Activated naive CD8-positive, alpha-beta T cell treated with anti-CD3 and anti-CD28 coated beads, Interleukin-2, amount 10 ng/mL, durations not matched to agents 7 days and 5 days (primary cell): ENCODE results near the gene PLCG1. TPM values are rescaled to one million over a fixed set of nuclear protein-coding genes. Genes with fewer than 3 reads are reported as not detected.
A peak's percentile ranks its signal among the peaks of the same experiment; 100 is the strongest.

Source experiments
- ATAC-seq: fragments of 150-1000 bp; cut with Tn5 transposase; one replicate; pipeline ENCODE4 v1.10.0; 2021; ENCODE audit warnings: low read depth, moderate library complexity
- POLR2A ChIA-PET: fragments of 350-600 bp; sonication (Branson Sonifier 250); formaldehyde crosslinking; loops from one replicate; lab custom pipeline; 2021; ENCODE audit warnings: antibody characterized with exemption; lab: Charles Lee
- DNase-seq: peaks from one replicate; pipeline ENCODE4 v3.0.0; 2021
- H3K27ac Mint-ChIP-seq: one replicate; pipeline ENCODE4 v1.8.0; 2022; ENCODE audit warnings: mild to moderate bottlenecking, mixed read lengths
- H3K27me3 Mint-ChIP-seq: one replicate; pipeline ENCODE4 v1.8.0; 2022; ENCODE audit warnings: mild to moderate bottlenecking, moderate library complexity, mixed read lengths
- H3K36me3 Mint-ChIP-seq: one replicate; pipeline ENCODE4 v1.8.0; 2021; ENCODE audit warnings: mild to moderate bottlenecking, mixed read lengths
- H3K4me1 Mint-ChIP-seq: one replicate; pipeline ENCODE4 v1.8.0; 2021; ENCODE audit warnings: mixed read lengths
- H3K4me3 Mint-ChIP-seq: one replicate; pipeline ENCODE4 v1.8.0; 2022; ENCODE audit warnings: mild to moderate bottlenecking, moderate library complexity, mixed read lengths
- H3K9me3 Mint-ChIP-seq: one replicate; pipeline ENCODE4 v1.8.0; 2021; ENCODE audit warnings: mixed read lengths
- total RNA-seq, 2 experiments: library from RNA; stranded (reverse); gene quantifications; one replicate each; pipeline ENCODE4 v1.2.3, GENCODE V29; 2021

Gene PLCG1
- total RNA-seq, 2 experiments from 2014 or later, result 419 to 425 TPM

DNA sequence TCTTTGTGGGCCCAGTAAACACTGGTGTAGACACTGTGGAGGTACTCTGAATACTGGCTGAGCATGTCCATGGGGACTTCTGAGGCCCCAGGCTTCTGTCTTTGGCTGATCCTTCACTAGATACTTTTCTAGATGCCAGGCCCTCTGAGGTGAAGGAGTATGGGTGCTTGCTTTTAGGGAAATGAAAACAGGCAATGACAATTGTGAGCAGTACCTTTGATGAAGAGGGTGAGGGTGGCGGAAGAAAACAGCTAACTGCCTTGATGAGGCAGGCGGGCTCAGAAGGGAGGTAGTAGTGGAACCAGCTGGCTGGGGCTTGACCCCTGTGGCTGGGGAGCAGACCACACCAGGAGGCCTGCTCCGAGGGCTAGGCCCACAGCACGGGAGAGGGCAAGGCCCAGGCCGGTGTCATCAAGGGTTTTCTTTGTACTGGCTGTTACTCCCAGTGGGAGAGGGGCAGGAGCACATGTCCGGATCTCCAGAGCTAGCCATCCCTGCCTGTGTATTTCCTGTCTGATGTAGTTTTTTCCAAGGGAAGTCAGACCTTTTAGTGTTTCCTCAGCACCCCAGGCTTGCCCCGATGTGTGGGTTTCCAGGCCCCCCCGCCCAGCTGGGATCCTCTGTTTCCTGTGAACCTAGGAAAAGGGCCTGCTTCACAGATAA lies 3.9 kb downstream of the PLCG1 start:
- POLR2A ChIA-PET, result interaction anchor here (0.6 to 17.2 kb wide), 9 partner anchors 9 to 100 kb away, joined by 3 to 505 read pairs (median 3); no protein-coding TSS in a partner anchor
- peaks cover 26% of the 10 kb centered on the region for H3K36me3 Mint-ChIP-seq
- peak; percentile 48 for DNase-seq
- peak overlapping the region; percentile 91 for H3K27ac Mint-ChIP-seq
- peaks cover 67% of the 10 kb centered on the region for H3K4me1 Mint-ChIP-seq
- no peaks in the 10 kb centered on the region for H3K9me3 Mint-ChIP-seq
- H3K4me3 Mint-ChIP-seq, result peak overlapping the region; percentile 85
- no peaks in the 10 kb centered on the region for H3K27me3 Mint-ChIP-seq
- ATAC-seq, result no peak

DNA sequence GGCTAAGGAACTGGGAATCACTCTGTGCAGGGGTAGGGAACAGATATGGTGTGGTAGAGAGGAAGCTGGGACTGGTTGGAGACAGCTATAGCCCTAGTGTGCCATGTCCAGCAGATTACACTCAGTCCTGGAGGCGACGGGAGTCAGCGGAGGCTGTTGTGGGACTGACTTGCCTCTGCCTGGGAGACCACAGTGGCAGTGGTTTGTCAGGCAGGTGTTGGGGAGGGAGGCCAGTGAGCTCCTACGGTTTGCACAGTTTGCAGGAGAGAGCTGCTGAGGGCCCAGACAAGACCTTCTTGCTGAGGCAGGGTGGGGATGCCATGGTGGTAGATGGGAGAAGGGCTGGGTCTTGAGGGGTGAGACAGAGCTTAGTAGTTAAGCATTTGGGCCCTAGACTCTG lies 4.9 kb downstream of the PLCG1 start:
- no peaks in the 10 kb centered on the region for H3K9me3 Mint-ChIP-seq
- no peak for ATAC-seq
- peaks cover 33% of the 10 kb centered on the region for H3K36me3 Mint-ChIP-seq
- no peaks in the 10 kb centered on the region for H3K27me3 Mint-ChIP-seq
- peak overlapping the region; percentile 85 for H3K4me3 Mint-ChIP-seq
- H3K4me1 Mint-ChIP-seq, result peaks cover 75% of the 10 kb centered on the region
- peak overlapping the region; percentile 91 for H3K27ac Mint-ChIP-seq
- peak; percentile 53 for DNase-seq
- POLR2A ChIA-PET, result interaction anchor here (1.1 to 17.2 kb wide), 5 partner anchors 14 to 151 kb away, joined by 3 to 505 read pairs (median 3); no protein-coding TSS in a partner anchor

DNA sequence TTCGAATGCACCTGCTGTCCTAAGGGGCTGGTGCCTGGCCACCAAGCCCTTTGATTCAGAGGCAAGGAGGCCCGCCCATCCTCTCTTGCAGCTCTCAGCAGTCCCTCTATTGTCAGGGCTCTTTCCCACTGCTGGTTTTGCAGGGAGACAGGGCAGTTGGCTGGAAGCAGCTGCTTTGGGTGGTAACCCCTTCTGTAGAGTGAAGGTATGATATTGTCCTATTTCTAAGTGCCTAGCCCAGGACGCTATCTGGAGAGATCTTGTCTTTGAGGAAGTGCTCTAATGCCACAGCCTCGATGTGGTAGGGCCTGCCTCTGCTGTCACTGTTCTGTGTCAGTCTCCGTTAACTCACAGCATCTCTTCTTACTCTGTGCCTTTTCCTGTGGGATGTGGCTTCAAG lies 5.6 kb downstream of the PLCG1 start:
- POLR2A ChIA-PET, result interaction anchor here (1.1 to 17.2 kb wide), 5 partner anchors 13 to 152 kb away, joined by 3 to 505 read pairs (median 3); no protein-coding TSS in a partner anchor
- peak; percentile 59 for ATAC-seq
- peak overlapping the region; percentile 91 for H3K27ac Mint-ChIP-seq
- no peaks in the 10 kb centered on the region for H3K9me3 Mint-ChIP-seq
- peaks cover 34% of the 10 kb centered on the region for H3K36me3 Mint-ChIP-seq
- DNase-seq, result peak; percentile 59
- H3K27me3 Mint-ChIP-seq, result no peaks in the 10 kb centered on the region
- peak overlapping the region; percentile 85 for H3K4me3 Mint-ChIP-seq
- H3K4me1 Mint-ChIP-seq, result peaks cover 82% of the 10 kb centered on the region

DNA sequence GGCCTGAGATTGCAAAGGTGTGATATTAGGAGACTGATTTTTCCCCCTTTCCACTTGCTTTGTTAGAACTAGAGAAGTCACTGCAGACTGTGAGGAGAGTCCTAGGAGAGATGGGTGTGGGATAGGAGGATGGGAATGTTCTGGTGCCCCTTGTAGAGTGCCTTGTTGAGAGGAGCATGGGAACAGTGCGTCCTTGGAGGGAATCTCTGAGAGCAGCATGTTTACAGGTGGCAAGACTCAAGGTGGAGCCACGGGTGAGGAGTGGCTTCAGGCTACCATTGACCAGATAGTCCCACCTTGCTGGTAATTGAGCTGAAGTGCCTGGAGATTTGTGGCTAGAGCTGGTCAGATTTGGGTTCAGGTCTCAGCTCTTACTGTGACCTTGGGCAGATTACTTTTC lies 6.0 kb downstream of the PLCG1 start:
- ATAC-seq, result no peak
- DNase-seq, result peak; percentile 22
- POLR2A ChIA-PET, result interaction anchor here (0.7 to 17.2 kb wide), 4 partner anchors 8 to 89 kb away, joined by 3 to 505 read pairs (median 4); no protein-coding TSS in a partner anchor
- Mint-ChIP-seq H3K4me3 (peak overlapping the region; percentile 85), H3K4me1 (peaks cover 86% of the 10 kb centered on the region), H3K36me3 (peaks cover 34% of the 10 kb centered on the region), H3K9me3 (no peaks in the 10 kb centered on the region), H3K27me3 (no peaks in the 10 kb centered on the region), H3K27ac (peak overlapping the region; percentile 91)

DNA sequence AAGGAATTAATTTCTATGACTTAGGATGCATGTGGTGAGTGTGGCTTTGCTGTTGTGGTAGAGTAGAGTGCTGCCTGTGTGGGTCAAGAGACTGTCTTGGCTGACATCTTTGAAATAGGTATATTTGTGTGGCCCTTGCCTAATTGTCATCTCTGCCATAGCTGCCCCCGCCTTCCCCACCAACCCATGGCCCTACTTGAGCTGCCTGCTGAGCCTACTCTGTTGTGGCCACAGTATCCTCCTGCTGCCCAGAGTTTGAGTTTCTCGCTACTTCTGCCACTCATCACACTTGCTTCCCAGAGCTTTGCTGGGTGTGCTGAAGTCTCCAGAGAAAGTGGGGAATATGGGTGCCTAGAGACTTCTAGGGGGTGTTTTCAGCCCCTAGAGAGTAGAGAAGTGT lies 8.0 kb downstream of the PLCG1 start:
- POLR2A ChIA-PET, result interaction anchor here (1.5 to 17.2 kb wide), 2 partner anchors 9 to 11 kb away, joined by 4 to 505 read pairs; partner anchors contain the start of gene PLCG1
- Mint-ChIP-seq H3K27me3 (no peaks in the 10 kb centered on the region), H3K36me3 (peaks cover 31% of the 10 kb centered on the region), H3K4me3 (peak overlapping the region; percentile 85), H3K27ac (peak overlapping the region; percentile 91), H3K9me3 (no peaks in the 10 kb centered on the region), H3K4me1 (peaks cover 91% of the 10 kb centered on the region)
- ATAC-seq, result no peak
- DNase-seq, result peak; percentile 26

DNA sequence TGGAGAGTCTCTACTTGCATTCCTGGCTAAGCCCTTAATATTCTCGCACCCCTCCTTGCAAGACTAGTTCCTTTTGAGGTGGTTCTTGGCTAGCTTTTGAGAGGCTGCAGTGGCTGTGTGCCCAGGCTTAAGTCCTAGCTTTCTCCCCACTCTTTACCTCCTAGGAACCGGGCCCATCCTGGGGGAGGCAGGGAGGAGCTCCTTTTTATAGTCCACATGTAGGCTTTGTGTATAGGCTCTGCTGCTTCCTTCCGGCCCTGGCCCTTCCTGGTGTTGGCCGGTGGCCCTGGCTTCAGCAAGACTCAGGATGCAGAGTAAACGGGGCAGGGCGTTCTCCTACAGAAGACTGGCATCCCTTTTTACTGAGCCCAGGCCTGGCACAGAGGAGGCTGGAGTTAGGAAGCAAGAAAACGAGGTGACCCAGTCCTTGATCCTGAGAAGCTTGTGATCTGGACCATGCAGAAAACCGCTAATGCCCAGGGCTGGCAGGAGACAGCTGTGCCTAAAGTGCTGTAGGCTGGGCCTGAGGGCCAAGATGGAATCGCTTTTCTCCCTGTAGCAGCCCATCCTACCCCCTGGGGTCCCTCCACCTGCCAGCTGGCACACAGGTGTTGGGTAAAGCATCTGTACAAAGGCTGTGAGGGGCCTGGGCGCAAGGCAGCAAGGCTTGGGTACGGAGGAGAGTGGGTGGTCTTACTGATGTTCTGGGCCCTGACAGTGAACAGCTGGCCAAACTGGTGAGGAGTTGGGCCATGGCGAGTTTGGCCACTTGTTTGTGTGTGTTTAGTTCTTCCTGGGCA lies 8.7 kb downstream of the PLCG1 start:
- Mint-ChIP-seq H3K4me1 (peaks cover 91% of the 10 kb centered on the region), H3K9me3 (no peaks in the 10 kb centered on the region), H3K36me3 (peaks cover 30% of the 10 kb centered on the region), H3K27me3 (no peaks in the 10 kb centered on the region), H3K27ac (peak overlapping the region; percentile 91), H3K4me3 (peak overlapping the region; percentile 85)
- DNase-seq (peak; percentile 30), ATAC-seq (no peak)
- POLR2A ChIA-PET, result interaction anchor here (0.8 to 17.2 kb wide), 3 partner anchors 8 to 10 kb away, joined by 3 to 505 read pairs (median 4); partner anchors contain the start of gene PLCG1

DNA sequence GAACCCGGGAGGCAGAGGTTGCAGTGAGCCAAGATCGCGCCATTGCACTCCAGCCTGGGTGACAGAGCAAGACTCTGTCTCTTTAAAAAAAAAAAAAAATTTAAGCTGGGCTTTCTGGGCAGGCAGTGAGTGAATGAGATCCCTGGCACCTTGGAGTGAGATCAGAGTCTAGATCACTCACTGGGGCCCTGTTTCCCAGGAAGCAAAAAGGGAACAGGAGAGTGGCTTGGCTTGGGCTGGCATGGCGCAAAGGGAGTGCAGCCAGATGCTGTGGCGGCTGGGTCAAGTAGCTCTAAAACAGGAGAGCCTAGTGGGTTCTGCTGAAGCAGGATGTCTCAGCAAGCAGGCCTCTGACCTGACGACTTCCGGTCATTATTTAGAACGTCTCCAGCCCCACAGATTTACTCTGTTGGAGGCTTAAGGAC lies 10.4 kb downstream of the PLCG1 start:
- peak overlapping the region; percentile 91 for H3K27ac Mint-ChIP-seq
- H3K27me3 Mint-ChIP-seq, result no peaks in the 10 kb centered on the region
- no peak for ATAC-seq
- POLR2A ChIA-PET, result interaction anchor here (0.6 to 17.2 kb wide), 5 partner anchors 8 to 170 kb away, joined by 3 to 505 read pairs (median 4); partner anchors contain the start of genes PLCG1 and ZHX3
- peak overlapping the region; percentile 85 for H3K4me3 Mint-ChIP-seq
- DNase-seq, result no peak
- peaks cover 33% of the 10 kb centered on the region for H3K36me3 Mint-ChIP-seq
- H3K9me3 Mint-ChIP-seq, result no peaks in the 10 kb centered on the region
- peaks cover 93% of the 10 kb centered on the region for H3K4me1 Mint-ChIP-seq

DNA sequence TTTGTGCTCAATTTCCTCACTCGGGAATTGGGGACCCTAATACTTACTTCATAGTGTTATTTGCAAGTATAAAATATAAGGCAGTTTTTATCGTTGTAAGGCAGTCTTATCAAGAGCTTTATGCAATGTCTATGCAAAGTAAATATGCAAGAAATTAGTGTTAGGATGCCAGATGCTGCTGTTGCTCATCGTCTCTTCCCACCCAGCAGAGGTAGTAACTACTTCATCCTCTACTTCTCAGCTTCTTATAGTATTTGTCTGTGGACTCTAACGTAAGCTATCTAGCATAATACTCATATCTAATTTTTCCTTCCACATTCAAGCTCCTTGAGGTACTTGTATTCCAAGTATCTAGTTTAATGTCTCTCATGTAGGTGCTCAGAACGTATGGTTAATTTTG lies 11.6 kb downstream of the PLCG1 start:
- POLR2A ChIA-PET, result interaction anchor here (15.7 to 17.2 kb wide), 2 partner anchors 7 kb away, joined by 505 read pairs; partner anchors contain the start of gene PLCG1
- peak overlapping the region; percentile 14 for H3K4me3 Mint-ChIP-seq

DNA sequence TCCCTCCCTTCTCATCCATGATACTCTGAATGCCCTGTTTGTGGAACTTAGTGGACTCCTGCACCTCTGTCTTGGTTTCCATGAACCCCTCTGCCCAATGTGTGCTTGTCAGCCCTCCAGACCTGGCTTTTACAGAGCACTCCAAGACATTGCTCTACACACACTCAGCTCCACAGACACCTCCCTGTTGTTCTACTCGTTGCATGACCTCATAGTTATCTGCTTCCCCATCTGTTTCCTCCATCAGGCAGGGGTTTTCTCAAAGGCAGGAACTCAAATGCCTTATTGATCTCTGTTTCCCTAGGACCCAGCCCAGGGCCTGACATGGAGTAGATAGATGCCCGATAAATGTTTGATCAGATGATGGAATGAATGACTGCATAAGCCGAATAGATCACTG lies 13.3 kb downstream of the PLCG1 start:
- no peak for DNase-seq
- ATAC-seq, result peak; percentile 54
- POLR2A ChIA-PET, result interaction anchor here (15.7 to 17.2 kb wide), 2 partner anchors 6 to 9 kb away, joined by 505 read pairs; partner anchors contain the start of gene PLCG1

More for the DNA sequence above, 11.6 kb downstream of the PLCG1 start:
- DNase-seq (no peak), ATAC-seq (no peak)
- Mint-ChIP-seq H3K9me3 (no peaks in the 10 kb centered on the region), H3K27me3 (no peaks in the 10 kb centered on the region), H3K4me1 (peaks cover 89% of the 10 kb centered on the region), H3K27ac (peak overlapping the region; percentile 70), H3K36me3 (peaks cover 31% of the 10 kb centered on the region)

DNA sequence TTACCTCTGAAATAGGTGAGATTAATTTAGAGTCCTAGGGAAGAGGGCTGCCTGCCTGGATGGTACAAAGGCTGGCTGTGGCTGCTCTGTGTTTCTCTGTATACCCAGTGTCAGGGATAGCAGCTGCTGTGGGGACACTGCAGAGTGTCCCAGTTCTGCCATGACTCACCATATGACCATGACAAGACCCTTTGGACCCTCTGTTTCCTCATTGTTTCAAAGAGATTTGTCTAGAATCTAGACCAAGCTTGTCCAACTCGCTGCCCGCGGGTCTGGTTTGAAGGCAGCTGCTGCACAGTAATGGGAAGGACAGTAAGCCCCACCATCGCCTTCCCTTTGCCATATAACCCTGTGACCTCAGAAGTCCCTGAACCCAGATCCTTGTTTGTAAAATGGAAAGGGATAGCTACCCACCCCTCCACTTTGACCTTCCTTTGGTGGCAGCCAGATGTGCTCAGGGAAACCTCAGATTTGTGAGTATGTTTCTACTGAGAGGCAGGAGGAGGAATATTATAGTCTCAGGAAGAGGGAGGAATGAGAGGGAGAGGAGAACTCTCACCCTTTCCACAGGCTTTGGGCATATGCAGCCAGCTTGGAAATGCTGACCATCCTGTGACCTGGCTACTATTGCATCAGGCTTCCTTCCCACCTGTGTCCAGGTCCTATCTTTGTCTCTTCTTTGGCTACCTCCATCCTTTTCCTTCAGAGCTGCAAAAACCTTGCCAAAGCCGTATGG lies 14.0 kb downstream of the PLCG1 start:
- H3K4me3 Mint-ChIP-seq, result peak overlapping the region; percentile 79
- peak overlapping the region; percentile 97 for H3K27ac Mint-ChIP-seq
- ATAC-seq (no peak), DNase-seq (no peak)
- no peaks in the 10 kb centered on the region for H3K9me3 Mint-ChIP-seq
- POLR2A ChIA-PET, result interaction anchor here (0.6 to 15.7 kb wide), 2 partner anchors 9 to 28 kb away, joined by 3 to 505 read pairs; partner anchors contain the start of gene PLCG1
- H3K27me3 Mint-ChIP-seq, result no peaks in the 10 kb centered on the region
- peaks cover 29% of the 10 kb centered on the region for H3K36me3 Mint-ChIP-seq
- peaks cover 90% of the 10 kb centered on the region for H3K4me1 Mint-ChIP-seq

More for the DNA sequence above, 13.3 kb downstream of the PLCG1 start:
- Mint-ChIP-seq H3K9me3 (no peaks in the 10 kb centered on the region), H3K4me3 (peak overlapping the region; percentile 79), H3K4me1 (peaks cover 89% of the 10 kb centered on the region), H3K36me3 (peaks cover 30% of the 10 kb centered on the region), H3K27ac (peak overlapping the region; percentile 97), H3K27me3 (no peaks in the 10 kb centered on the region)

DNA sequence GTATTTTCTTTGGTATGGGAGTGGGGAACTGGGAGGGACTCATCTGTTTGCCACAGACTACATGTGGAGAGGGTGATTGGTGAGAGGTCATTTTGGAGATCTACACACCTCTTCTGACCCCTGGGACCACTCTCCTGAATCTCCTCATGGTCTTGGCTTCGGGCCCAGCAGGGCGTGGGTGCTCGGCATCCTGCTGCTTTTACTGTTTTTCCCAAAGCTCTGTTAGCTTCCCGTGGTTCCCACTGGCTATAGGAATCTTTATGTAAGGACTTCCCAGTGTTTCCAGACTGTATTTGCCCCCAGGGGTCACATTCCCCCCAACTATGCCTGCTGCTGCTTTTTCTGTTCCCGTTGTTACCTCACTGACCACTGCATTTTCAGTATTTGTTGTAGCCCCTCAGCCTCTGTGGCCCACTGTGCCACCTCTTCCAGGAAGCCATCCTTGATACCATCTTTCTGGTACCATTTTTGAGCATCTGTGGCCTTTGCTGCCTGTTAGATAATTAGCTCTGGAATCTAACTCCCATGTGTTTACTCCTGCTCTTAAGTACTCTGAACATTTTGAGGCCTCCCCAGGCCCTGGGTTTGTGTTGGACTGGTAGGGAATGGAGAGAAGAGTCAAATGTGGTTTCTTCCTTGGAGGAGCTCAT lies 14.9 kb downstream of the PLCG1 start:
- Mint-ChIP-seq H3K27ac (peak overlapping the region; percentile 91), H3K4me3 (peak overlapping the region; percentile 56), H3K9me3 (no peaks in the 10 kb centered on the region), H3K4me1 (peaks cover 90% of the 10 kb centered on the region), H3K27me3 (no peaks in the 10 kb centered on the region), H3K36me3 (peaks cover 25% of the 10 kb centered on the region)
- DNase-seq (no peak), ATAC-seq (no peak)
- POLR2A ChIA-PET, result interaction anchor here (0.6 to 15.7 kb wide), 3 partner anchors 10 to 186 kb away, joined by 3 to 505 read pairs (median 3); partner anchors contain the start of gene PLCG1
